A549 (cell line): ENCODE data around the gene RIOK2. TPM values are rescaled to one million over a fixed set of nuclear protein-coding genes. Genes with fewer than 3 reads are reported as not detected.

Experiments used
- ATAC-seq, 2 experiments: fragments of 200-7000 bp in 1 of 2; fragments of >200 bp in 1 of 2; cut with Nextera tagmentation in 1 of 2; cut with Tn5 transposase in 1 of 2; 3 replicates each; pipeline versions ENCODE4 v1.8.0 to v1.9.1; 2018 to 2020; ENCODE audit warnings: mild to moderate bottlenecking in 1 of 2, moderate library complexity in 1 of 2
- CTCF ChIA-PET: fragments of 300-600 bp; sonication (Branson Sonifier 250); formaldehyde crosslinking; extraction: SDS; loops from one replicate; lab custom pipeline; 2021; ENCODE audit warnings: antibody characterized with exemption, inconsistent platforms; lab: Yijun Ruan, JAX
- POLR2A ChIA-PET: fragments of 350-600 bp; formaldehyde crosslinking; extraction: SDS; loops from one replicate; lab custom pipeline; 2021; ENCODE audit warnings: antibody characterized with exemption, inconsistent platforms; lab: Yijun Ruan, JAX
- DNase-seq, 2 experiments: peaks; one replicate each; pipeline versions ENCODE4 v3.0.0 to v3.0.0-alpha.2; 2011 to 2016; ENCODE audit warnings: low read depth in 1 of 2, low spot score in 1 of 2
- FAIRE-seq: peaks from 2 replicates; lab custom pipeline; 2011; peaks lifted over from hg19 to GRCh38; lab: Jason Lieb, UNC
- H3K27ac ChIP-seq, 2 experiments: fragments of >200 bp; sonication (Bioruptor Twin); formaldehyde crosslinking; 3 replicates each; pipeline ENCODE4 v1.5.1; 2016 to 2017
- H3K4me1 ChIP-seq: fragments of >200 bp; sonication (Bioruptor Twin); formaldehyde crosslinking; 3 replicates; pipeline ENCODE4 v1.6.1; 2016
- H3K4me2 ChIP-seq: fragments of >200 bp; sonication (Bioruptor Twin); formaldehyde crosslinking; 3 replicates; pipeline ENCODE4 v1.6.1; 2016
- H3K4me3 ChIP-seq: fragments of >200 bp; sonication (Bioruptor Twin); formaldehyde crosslinking; 3 replicates; pipeline ENCODE4 v1.5.1; 2016
- H3K9me3 ChIP-seq: fragments of >200 bp; sonication (Bioruptor Twin); formaldehyde crosslinking; 3 replicates; pipeline ENCODE4 v1.6.1; 2016
- BCL3 ChIP-seq: fragments of >200 bp; sonication (Bioruptor Twin); formaldehyde crosslinking; IDR thresholded peaks from 3 replicates; pipeline ENCODE4 v1.6.1; 2016
- CBX2 ChIP-seq: fragments of 200-600 bp; sonication (generic); IDR thresholded peaks from 2 replicates; pipeline ENCODE4 v1.6.1; 2016; ENCODE audit warnings: low read depth, mild to moderate bottlenecking, borderline replicate concordance
- CHD2 ChIP-seq: fragments of 150-350 bp; IDR thresholded peaks from 2 replicates; pipeline ENCODE4 v1.6.1; 2014; ENCODE audit warnings: low read length; ENCODE audit not compliant: partially characterized antibody
- CHD4 ChIP-seq: fragments of 200-600 bp; sonication (generic); IDR thresholded peaks from 2 replicates; pipeline ENCODE4 v1.6.1; 2016; ENCODE audit warnings: antibody characterized with exemption, mild to moderate bottlenecking, borderline replicate concordance
- EHMT2 ChIP-seq: fragments of 200-600 bp; sonication (generic); IDR thresholded peaks from 2 replicates; pipeline ENCODE4 v1.6.1; 2016; ENCODE audit warnings: antibody characterized with exemption, low read depth, mild to moderate bottlenecking, moderate library complexity
- EP300 ChIP-seq, 2 experiments: fragments of >200 bp; sonication (Bioruptor Twin); formaldehyde crosslinking; IDR thresholded peaks; 2 replicates in 1 of 2; 3 replicates in 1 of 2; pipeline ENCODE4 v1.6.1; 2016 to 2017
- FOSB ChIP-seq: fragments of 250-450 bp; sonication (Bioruptor Pico); IDR thresholded peaks from 2 replicates; pipeline ENCODE4 v1.5.0; 2020; ENCODE audit warnings: mild to moderate bottlenecking, moderate library complexity
- FOSL2 ChIP-seq, 2 experiments: fragments of 450-650 bp in 1 of 2; fragments of >200 bp in 1 of 2; sonication (Bioruptor Twin) in 1 of 2; formaldehyde crosslinking; IDR thresholded peaks; 2 replicates each; pipeline versions ENCODE4 v1.5.0 to v1.6.1; 2016 to 2020; ENCODE audit warnings: mild to moderate bottlenecking in 1 of 2, moderate library complexity in 1 of 2
- HDAC2 ChIP-seq: fragments of 200-600 bp; sonication (generic); IDR thresholded peaks from 2 replicates; pipeline ENCODE4 v1.6.1; 2016
- HES2 ChIP-seq: fragments of >200 bp; sonication (Bioruptor Twin); formaldehyde crosslinking; IDR thresholded peaks from 2 replicates; pipeline ENCODE4 v1.6.1; 2016
- HEYL ChIP-seq: fragments of 250-450 bp; sonication (Bioruptor Pico); IDR thresholded peaks from 2 replicates; pipeline ENCODE4 v1.8.0; 2021; ENCODE audit warnings: mild to moderate bottlenecking, moderate library complexity
- HOXB13 ChIP-seq: fragments of 250-450 bp; sonication (Bioruptor Pico); IDR thresholded peaks from 2 replicates; pipeline ENCODE4 v1.5.0; 2020; ENCODE audit warnings: low read depth, mild to moderate bottlenecking, moderate library complexity
- HOXB5 ChIP-seq: fragments of 250-450 bp; sonication (Bioruptor Pico); IDR thresholded peaks from 2 replicates; pipeline ENCODE4 v1.5.0; 2020; ENCODE audit warnings: mild to moderate bottlenecking, moderate library complexity
- JUN ChIP-seq, 2 experiments: fragments of >200 bp; sonication (Bioruptor Twin); formaldehyde crosslinking; IDR thresholded peaks; 2 replicates in 1 of 2; 3 replicates in 1 of 2; pipeline ENCODE4 v1.6.1; 2016 to 2017
- JUNB ChIP-seq: fragments of >200 bp; sonication (Bioruptor Twin); formaldehyde crosslinking; IDR thresholded peaks from 2 replicates; pipeline ENCODE4 v1.6.1; 2016
- KDM5A ChIP-seq: fragments of 200-600 bp; sonication (generic); IDR thresholded peaks from 2 replicates; pipeline ENCODE4 v1.6.1; 2016; ENCODE audit warnings: antibody characterized with exemption, mild to moderate bottlenecking
- MAFK ChIP-seq: fragments of 450-650 bp; IDR thresholded peaks from 2 replicates; pipeline ENCODE4 v1.6.1; 2014; ENCODE audit not compliant: partially characterized antibody
- MAX ChIP-seq: IDR thresholded peaks from 2 replicates; pipeline ENCODE4 v1.6.1; 2012
- MYC ChIP-seq: IDR thresholded peaks from 2 replicates; pipeline ENCODE4 v1.6.1; 2012; ENCODE audit warnings: mild to moderate bottlenecking, inconsistent platforms, low read length, improper control_type of control experiment, borderline replicate concordance
- NFE2L2 ChIP-seq: fragments of 150-350 bp; conservative IDR thresholded peaks from 2 replicates; pipeline ENCODE4 v1.6.1; 2014; ENCODE audit warnings: low read length
- PHF8 ChIP-seq: fragments of 200-600 bp; sonication (generic); IDR thresholded peaks from 2 replicates; pipeline ENCODE4 v1.6.1; 2016; ENCODE audit warnings: low read depth, mild to moderate bottlenecking, antibody characterized with exemption, moderate library complexity, borderline replicate concordance
- POLR2AphosphoS2 ChIP-seq: conservative IDR thresholded peaks from 2 replicates; pipeline ENCODE4 v1.6.1; 2012; ENCODE audit warnings: low read length, improper control_type of control experiment, inconsistent platforms
- RAD21 ChIP-seq, 2 experiments: fragments of >200 bp in 1 of 2; sonication (Bioruptor Twin) in 1 of 2; formaldehyde crosslinking in 1 of 2; IDR thresholded peaks in 1 of 2; conservative IDR thresholded peaks in 1 of 2; 2 replicates in 1 of 2; 3 replicates in 1 of 2; pipeline ENCODE4 v1.6.1; 2012 to 2018; ENCODE audit warnings: inconsistent platforms in 1 of 2
- RCOR1 ChIP-seq: fragments of 150-350 bp; IDR thresholded peaks from 2 replicates; pipeline ENCODE4 v1.6.1; 2014; ENCODE audit warnings: antibody characterized with exemption, low read length, low read depth
- RFX5 ChIP-seq: fragments of 450-650 bp; IDR thresholded peaks from 2 replicates; pipeline ENCODE4 v1.7.1; 2014; ENCODE audit warnings: antibody characterized with exemption, mild to moderate bottlenecking, moderate library complexity
- RNF2 ChIP-seq: fragments of 200-600 bp; sonication (generic); IDR thresholded peaks from 2 replicates; pipeline ENCODE4 v1.6.1; 2016; ENCODE audit warnings: low read depth, mild to moderate bottlenecking, antibody characterized with exemption, moderate library complexity, borderline replicate concordance
- TP53 ChIP-seq: fragments of 250-450 bp; sonication (Bioruptor Pico); IDR thresholded peaks from 2 replicates; pipeline ENCODE4 v1.5.0; 2021; ENCODE audit warnings: mild to moderate bottlenecking, moderate library complexity
- USF2 ChIP-seq: fragments of 450-650 bp; IDR thresholded peaks from 2 replicates; pipeline ENCODE4 v1.6.1; 2014; ENCODE audit warnings: antibody characterized with exemption
- ZC3H11A ChIP-seq: fragments of 450-650 bp; IDR thresholded peaks from 2 replicates; pipeline ENCODE4 v1.6.1; 2014; ENCODE audit warnings: antibody characterized with exemption, mild to moderate bottlenecking
- ZFP36 ChIP-seq: fragments of 450-650 bp; IDR thresholded peaks from 2 replicates; pipeline ENCODE4 v1.6.1; 2014; ENCODE audit warnings: borderline replicate concordance; ENCODE audit not compliant: partially characterized antibody
- ZNF302 ChIP-seq: fragments of 250-450 bp; sonication (Bioruptor Pico); IDR thresholded peaks from 2 replicates; pipeline ENCODE4 v1.9.0; 2021; ENCODE audit warnings: inconsistent platforms, mild to moderate bottlenecking, moderate library complexity
- WGBS: methylation state at CpG from one replicate; pipeline ENCODE4 v1.1.6; 2017; ENCODE audit errors: missing lambda C conversion rate; 5-methylcytosine and 5-hydroxymethylcytosine counted together
- polyA plus RNA-seq, 4 experiments: library from polyadenylated mRNA; depleted of rRNA in 3 of 4; stranded (reverse); fragments of >200 nt; fragmentation: RNase III in 1 of 4; extraction: RNeasy Plus Mini Kit Qiagen cat#74134 plus additional on column Dnase treatment in 1 of 4; gene quantifications; 2 replicates in 3 of 4; 3 replicates in 1 of 4; pipeline ENCODE4 v1.2.3, GENCODE V29; 2011 to 2017
- TF ChIP-seq, protein P1 (sequence below): IDR thresholded peaks from 2 replicates; pipeline ENCODE4 v1.6.1; 2012
- TF ChIP-seq, protein P2 (sequence below): fragments of 250-450 bp; sonication (Bioruptor Pico); IDR thresholded peaks from 2 replicates; pipeline ENCODE4 v1.5.0; 2021; ENCODE audit warnings: mild to moderate bottlenecking, moderate library complexity, borderline replicate concordance

The RIOK2 gene
- polyA plus RNA-seq, 2 of the 4 experiments (the other 2 are of a cell fraction): 14.7 to 32.0 TPM

DNA sequence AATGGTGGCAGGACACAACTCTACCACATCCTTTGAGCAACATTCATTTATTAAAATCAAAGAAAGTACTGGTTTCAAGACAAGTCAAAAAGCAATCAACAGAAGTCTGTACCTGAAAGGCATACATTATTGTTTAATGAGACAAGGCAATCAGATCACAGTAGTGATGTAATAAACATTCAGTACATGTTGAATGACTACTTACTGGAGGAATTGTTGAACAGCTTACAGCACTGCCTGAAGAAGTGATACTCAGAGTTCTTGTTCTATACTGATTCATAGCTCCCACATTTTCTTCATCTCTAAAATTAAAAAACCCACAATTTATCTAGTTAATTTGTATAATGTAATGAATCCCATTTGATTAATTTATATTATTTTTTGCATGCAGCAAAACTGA is 18.2 kb downstream of the RIOK2 start:
- Histone ChIP-seq H3K4me3 (no peak overlapping the region), H3K9me3 (no peaks in the 10 kb centered on the region), H3K4me1 (peaks cover 9% of the 10 kb centered on the region), H3K27ac (no peak overlapping the region), H3K4me2 (no peak overlapping the region)
- ChIA-PET CTCF (interaction anchor here (0.5 to 4.4 kb wide), 8 partner anchors 9 to 1722 kb away, joined by 3 to 30 read pairs (median 4); no protein-coding TSS in a partner anchor), POLR2A (no interaction called here)
- no peak for FAIRE-seq
- DNase-seq: no peak
- no peak for ATAC-seq
- TF ChIP-seq CHD4 (no peak), NFE2L2 (no peak), MAX (no peak), ZC3H11A (no peak), EHMT2 (no peak), ZFP36 (no peak), RFX5 (no peak), CHD2 (no peak), MYC (no peak), RCOR1 (no peak), KDM5A (no peak), HOXB13 (CRISPR knock-in tag) (no peak), JUN (IDR thresholded peaks at IDR 0.05) (no peak), JUNB (no peak), PHF8 (no peak), MAFK (no peak), TP53 (CRISPR knock-in tag) (no peak), BCL3 (no peak), ZNF302 (no peak), CBX2 (no peak)

DNA sequence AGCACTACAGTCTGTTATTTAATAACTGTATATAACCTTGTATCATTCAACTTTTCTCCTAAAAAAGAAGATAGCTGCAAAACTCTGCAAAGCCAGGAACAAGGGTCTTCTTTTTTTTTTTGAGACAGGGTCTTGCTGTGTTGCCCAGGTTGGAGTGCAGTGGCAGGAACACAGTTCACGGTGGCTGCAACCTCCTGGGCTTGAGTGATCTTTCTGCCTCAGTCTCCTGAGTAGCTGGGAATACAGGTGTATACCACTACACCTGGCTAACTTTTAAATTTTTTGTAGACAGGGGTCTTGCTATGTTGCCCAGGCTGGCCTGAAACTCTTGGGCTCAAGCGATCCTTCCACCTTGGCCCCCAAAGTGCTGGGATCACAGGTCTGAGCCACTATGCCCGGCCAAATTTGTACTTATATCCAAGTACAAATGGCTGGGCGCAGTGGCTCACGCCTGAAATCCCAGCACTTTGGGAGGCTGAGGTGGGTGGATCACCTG is 19.2 kb downstream of the RIOK2 start:
- no peak overlapping the region for H3K27ac ChIP-seq
- ChIA-PET POLR2A (no interaction called here), CTCF (interaction anchor here (0.6 to 4.3 kb wide), 17 partner anchors 10 to 821 kb away, joined by 3 to 31 read pairs (median 4); partner anchors contain the start of gene LIX1)
- H3K4me2 ChIP-seq: no peak overlapping the region
- DNase-seq: no peak
- H3K9me3 ChIP-seq: no peaks in the 10 kb centered on the region
- FAIRE-seq: no peak
- 81% methylated on average over 5 of the region's 5 CpGs for WGBS
- ATAC-seq: no peak
- no peak overlapping the region for H3K4me3 ChIP-seq
- TF ChIP-seq HES2 (no peak), RNF2 (no peak), NFE2L2 (no peak), FOSL2 (IDR thresholded peaks at IDR 0.05) (no peak), FOSL2 (CRISPR knock-in tag; IDR thresholded peaks at IDR 0.05) (no peak), HDAC2 (no peak), BCL3 (no peak), FOSB (CRISPR knock-in tag) (no peak), HEYL (CRISPR knock-in tag) (no peak), USF2 (no peak), EP300 (IDR thresholded peaks at IDR 0.05) (no peak), HOXB5 (CRISPR knock-in tag) (no peak), POLR2AphosphoS2 (no peak), CBX2 (no peak), RAD21 (conservative IDR thresholded peaks at IDR 0.05 in 1 of 2, IDR thresholded peaks at IDR 0.05 in 1 of 2) (no peak)
- TF ChIP-seq, protein P1, sequence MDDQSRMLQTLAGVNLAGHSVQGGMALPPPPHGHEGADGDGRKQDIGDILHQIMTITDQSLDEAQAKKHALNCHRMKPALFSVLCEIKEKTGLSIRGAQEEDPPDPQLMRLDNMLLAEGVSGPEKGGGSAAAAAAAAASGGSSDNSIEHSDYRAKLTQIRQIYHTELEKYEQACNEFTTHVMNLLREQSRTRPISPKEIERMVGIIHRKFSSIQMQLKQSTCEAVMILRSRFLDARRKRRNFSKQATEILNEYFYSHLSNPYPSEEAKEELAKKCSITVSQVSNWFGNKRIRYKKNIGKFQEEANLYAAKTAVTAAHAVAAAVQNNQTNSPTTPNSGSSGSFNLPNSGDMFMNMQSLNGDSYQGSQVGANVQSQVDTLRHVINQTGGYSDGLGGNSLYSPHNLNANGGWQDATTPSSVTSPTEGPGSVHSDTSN: no peak
- TF ChIP-seq, protein P2, sequence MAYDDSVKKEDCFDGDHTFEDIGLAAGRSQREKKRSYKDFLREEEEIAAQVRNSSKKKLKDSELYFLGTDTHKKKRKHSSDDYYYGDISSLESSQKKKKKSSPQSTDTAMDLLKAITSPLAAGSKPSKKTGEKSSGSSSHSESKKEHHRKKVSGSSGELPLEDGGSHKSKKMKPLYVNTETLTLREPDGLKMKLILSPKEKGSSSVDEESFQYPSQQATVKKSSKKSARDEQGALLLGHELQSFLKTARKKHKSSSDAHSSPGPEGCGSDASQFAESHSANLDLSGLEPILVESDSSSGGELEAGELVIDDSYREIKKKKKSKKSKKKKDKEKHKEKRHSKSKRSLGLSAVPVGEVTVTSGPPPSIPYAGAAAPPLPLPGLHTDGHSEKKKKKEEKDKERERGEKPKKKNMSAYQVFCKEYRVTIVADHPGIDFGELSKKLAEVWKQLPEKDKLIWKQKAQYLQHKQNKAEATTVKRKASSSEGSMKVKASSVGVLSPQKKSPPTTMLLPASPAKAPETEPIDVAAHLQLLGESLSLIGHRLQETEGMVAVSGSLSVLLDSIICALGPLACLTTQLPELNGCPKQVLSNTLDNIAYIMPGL: no peak
- TF ChIP-seq, all 56 proteins: peak for 0
- H3K4me1 ChIP-seq: peaks cover 9% of the 10 kb centered on the region
